ENCODE results near the gene DEFB132.

DEFB132 gene

DNA sequence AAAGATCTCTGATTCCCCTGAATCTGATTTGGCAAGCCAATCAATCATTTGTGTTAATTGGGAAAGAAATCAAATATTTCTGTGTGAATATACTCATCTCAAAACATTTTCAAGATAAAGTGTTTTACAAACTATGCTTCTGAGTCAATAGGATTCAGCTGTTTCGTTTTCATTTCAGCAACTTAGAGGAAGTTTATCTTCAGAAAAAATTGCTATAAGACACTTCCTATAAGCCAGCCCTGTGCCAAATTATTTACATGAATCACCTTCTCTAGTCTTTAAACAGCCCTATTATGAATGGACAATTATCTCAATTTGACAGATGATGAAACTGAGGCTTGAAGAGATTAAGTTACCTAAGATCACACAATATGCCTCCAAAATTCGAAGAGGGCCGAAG is 19.6 kb upstream of the DEFB132 start (continued):
- TF ChIP-seq, protein P1, sequence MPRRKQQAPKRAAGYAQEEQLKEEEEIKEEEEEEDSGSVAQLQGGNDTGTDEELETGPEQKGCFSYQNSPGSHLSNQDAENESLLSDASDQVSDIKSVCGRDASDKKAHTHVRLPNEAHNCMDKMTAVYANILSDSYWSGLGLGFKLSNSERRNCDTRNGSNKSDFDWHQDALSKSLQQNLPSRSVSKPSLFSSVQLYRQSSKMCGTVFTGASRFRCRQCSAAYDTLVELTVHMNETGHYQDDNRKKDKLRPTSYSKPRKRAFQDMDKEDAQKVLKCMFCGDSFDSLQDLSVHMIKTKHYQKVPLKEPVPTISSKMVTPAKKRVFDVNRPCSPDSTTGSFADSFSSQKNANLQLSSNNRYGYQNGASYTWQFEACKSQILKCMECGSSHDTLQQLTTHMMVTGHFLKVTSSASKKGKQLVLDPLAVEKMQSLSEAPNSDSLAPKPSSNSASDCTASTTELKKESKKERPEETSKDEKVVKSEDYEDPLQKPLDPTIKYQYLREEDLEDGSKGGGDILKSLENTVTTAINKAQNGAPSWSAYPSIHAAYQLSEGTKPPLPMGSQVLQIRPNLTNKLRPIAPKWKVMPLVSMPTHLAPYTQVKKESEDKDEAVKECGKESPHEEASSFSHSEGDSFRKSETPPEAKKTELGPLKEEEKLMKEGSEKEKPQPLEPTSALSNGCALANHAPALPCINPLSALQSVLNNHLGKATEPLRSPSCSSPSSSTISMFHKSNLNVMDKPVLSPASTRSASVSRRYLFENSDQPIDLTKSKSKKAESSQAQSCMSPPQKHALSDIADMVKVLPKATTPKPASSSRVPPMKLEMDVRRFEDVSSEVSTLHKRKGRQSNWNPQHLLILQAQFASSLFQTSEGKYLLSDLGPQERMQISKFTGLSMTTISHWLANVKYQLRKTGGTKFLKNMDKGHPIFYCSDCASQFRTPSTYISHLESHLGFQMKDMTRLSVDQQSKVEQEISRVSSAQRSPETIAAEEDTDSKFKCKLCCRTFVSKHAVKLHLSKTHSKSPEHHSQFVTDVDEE (CRISPR knock-in tag; IDR thresholded peaks at IDR 0.05) = no peak
- TF ChIP-seq ZFP3 (CRISPR knock-in tag; IDR thresholded peaks at IDR 0.05) (no peak), ISL1 (CRISPR knock-in tag; IDR thresholded peaks at IDR 0.05) (no peak), TOX (CRISPR knock-in tag; IDR thresholded peaks at IDR 0.05; ENCODE audit: borderline replicate concordance) (no peak), GLIS3 (CRISPR knock-in tag; IDR thresholded peaks at IDR 0.05) (no peak), ZFP30 (CRISPR knock-in tag; IDR thresholded peaks at IDR 0.05) (no peak), ARNTL (CRISPR knock-in tag; IDR thresholded peaks at IDR 0.05; ENCODE audit: borderline replicate concordance, low read depth) (no peak), TCF4 (CRISPR knock-in tag; IDR thresholded peaks at IDR 0.05; ENCODE audit: borderline replicate concordance) (no peak), PPARA (CRISPR knock-in tag; IDR thresholded peaks at IDR 0.05; ENCODE audit: borderline replicate concordance) (no peak), CSDC2 (CRISPR knock-in tag; IDR thresholded peaks at IDR 0.05) (no peak)
- TF ChIP-seq, protein P2, sequence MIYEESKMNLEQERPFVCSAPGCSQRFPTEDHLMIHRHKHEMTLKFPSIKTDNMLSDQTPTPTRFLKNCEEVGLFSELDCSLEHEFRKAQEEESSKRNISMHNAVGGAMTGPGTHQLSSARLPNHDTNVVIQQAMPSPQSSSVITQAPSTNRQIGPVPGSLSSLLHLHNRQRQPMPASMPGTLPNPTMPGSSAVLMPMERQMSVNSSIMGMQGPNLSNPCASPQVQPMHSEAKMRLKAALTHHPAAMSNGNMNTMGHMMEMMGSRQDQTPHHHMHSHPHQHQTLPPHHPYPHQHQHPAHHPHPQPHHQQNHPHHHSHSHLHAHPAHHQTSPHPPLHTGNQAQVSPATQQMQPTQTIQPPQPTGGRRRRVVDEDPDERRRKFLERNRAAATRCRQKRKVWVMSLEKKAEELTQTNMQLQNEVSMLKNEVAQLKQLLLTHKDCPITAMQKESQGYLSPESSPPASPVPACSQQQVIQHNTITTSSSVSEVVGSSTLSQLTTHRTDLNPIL (CRISPR knock-in tag; IDR thresholded peaks at IDR 0.05; ENCODE audit: low read depth) = no peak

DNA sequence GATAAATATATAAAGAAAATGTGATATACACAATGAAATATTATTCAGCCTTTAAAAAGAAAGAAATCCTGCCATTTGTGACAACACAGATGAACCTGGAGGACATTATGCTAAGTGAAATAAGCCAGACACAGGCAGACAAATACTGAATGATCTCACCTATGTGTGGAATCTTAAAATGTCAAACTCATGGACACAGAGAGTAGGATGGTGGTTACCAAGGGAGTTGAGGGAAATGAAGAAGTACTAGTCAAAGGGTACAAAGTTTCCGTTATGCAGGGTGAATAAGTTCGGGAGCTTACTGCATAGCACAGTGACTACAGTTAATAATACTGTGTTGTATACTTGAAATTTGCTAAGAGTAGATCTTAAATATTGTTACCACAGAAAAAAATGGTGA is 14.6 kb upstream of the DEFB132 start:
- ATAC-seq = no peak
- TF ChIP-seq, protein P3, sequence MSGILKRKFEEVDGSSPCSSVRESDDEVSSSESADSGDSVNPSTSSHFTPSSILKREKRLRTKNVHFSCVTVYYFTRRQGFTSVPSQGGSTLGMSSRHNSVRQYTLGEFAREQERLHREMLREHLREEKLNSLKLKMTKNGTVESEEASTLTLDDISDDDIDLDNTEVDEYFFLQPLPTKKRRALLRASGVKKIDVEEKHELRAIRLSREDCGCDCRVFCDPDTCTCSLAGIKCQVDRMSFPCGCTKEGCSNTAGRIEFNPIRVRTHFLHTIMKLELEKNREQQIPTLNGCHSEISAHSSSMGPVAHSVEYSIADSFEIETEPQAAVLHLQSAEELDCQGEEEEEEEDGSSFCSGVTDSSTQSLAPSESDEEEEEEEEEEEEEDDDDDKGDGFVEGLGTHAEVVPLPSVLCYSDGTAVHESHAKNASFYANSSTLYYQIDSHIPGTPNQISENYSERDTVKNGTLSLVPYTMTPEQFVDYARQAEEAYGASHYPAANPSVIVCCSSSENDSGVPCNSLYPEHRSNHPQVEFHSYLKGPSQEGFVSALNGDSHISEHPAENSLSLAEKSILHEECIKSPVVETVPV (CRISPR knock-in tag; IDR thresholded peaks at IDR 0.05) = no peak
- TF ChIP-seq OSR1 (CRISPR knock-in tag; IDR thresholded peaks at IDR 0.05) (no peak), ZFP3 (CRISPR knock-in tag; IDR thresholded peaks at IDR 0.05) (no peak)

DNA sequence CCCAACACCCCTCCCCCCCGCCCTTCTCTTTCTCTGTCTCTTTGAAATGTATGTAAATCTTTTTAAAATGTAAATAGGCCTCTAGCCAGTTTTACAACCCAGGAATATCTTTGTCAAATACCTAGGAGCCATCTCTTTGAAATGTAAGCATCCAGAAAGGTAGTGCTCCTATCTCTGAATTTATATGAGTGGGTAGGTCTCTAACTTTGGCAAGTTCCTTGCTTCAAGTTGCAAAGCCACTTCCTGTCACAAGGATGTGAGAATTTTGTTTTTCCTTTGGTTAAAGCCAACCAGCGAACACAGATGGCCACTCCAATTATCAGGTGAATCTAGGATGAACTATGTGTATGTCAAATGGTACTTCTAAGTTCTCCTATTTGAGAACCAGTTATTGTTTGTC is 6.2 kb upstream of the DEFB132 start:
- TF ChIP-seq CSDC2 (CRISPR knock-in tag; IDR thresholded peaks at IDR 0.05) (no peak), PPARA (CRISPR knock-in tag; IDR thresholded peaks at IDR 0.05; ENCODE audit: borderline replicate concordance) (no peak), ESRRG (CRISPR knock-in tag; IDR thresholded peaks at IDR 0.05) (no peak), ZNF8 (CRISPR knock-in tag; IDR thresholded peaks at IDR 0.05) (no peak)
- TF ChIP-seq, protein P2 (CRISPR knock-in tag; IDR thresholded peaks at IDR 0.05; ENCODE audit: low read depth) = no peak
- TF ChIP-seq, protein P4, sequence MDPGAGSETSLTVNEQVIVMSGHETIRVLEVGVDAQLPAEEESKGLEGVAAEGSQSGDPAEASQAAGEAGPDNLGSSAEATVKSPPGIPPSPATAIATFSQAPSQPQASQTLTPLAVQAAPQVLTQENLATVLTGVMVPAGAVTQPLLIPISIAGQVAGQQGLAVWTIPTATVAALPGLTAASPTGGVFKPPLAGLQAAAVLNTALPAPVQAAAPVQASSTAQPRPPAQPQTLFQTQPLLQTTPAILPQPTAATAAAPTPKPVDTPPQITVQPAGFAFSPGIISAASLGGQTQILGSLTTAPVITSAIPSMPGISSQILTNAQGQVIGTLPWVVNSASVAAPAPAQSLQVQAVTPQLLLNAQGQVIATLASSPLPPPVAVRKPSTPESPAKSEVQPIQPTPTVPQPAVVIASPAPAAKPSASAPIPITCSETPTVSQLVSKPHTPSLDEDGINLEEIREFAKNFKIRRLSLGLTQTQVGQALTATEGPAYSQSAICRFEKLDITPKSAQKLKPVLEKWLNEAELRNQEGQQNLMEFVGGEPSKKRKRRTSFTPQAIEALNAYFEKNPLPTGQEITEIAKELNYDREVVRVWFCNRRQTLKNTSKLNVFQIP (CRISPR knock-in tag; IDR thresholded peaks at IDR 0.05; ENCODE audit: borderline replicate concordance, low read depth) = no peak
- ATAC-seq = no peak

DNA sequence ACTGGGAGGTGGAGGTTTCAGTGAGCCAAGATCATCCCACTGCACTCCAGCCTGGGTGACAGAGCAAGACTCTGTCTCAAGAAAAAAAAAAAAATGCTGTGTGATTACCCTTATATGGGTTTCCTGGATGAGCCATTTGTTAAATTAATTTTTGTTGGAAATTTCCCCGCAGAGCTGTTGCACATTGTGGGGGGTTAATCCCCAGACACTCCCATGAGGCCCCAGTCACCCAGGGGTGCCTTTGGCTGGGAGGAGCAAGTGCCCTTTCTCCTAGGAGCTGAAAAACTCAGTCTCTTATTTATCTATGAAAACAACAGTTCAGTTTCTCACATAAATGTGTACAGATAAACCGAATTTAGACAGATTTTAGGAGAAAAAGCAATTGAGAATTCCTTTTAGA is 4.7 kb upstream of the DEFB132 start:
- no peak for ATAC-seq
- TF ChIP-seq ARNTL (CRISPR knock-in tag; IDR thresholded peaks at IDR 0.05; ENCODE audit: borderline replicate concordance, low read depth) (no peak), PPARA (CRISPR knock-in tag; IDR thresholded peaks at IDR 0.05; ENCODE audit: borderline replicate concordance) (no peak), TCF4 (CRISPR knock-in tag; IDR thresholded peaks at IDR 0.05; ENCODE audit: borderline replicate concordance) (no peak), SNAI2 (CRISPR knock-in tag; IDR thresholded peaks at IDR 0.05) (no peak), RARB (CRISPR knock-in tag; IDR thresholded peaks at IDR 0.05) (no peak), ZNF70 (CRISPR knock-in tag; IDR thresholded peaks at IDR 0.05) (no peak), ESRRG (CRISPR knock-in tag; IDR thresholded peaks at IDR 0.05) (no peak), GLIS3 (CRISPR knock-in tag; IDR thresholded peaks at IDR 0.05) (no peak), BACH2 (CRISPR knock-in tag; IDR thresholded peaks at IDR 0.05; ENCODE audit: borderline replicate concordance) (no peak), TOX (CRISPR knock-in tag; IDR thresholded peaks at IDR 0.05; ENCODE audit: borderline replicate concordance) (no peak), ISL1 (CRISPR knock-in tag; IDR thresholded peaks at IDR 0.05) (no peak), ZFP30 (CRISPR knock-in tag; IDR thresholded peaks at IDR 0.05) (no peak), ZNF565 (CRISPR knock-in tag; conservative IDR thresholded peaks at IDR 0.05; ENCODE audit: low read depth) (no peak)
- TF ChIP-seq, protein P4 (CRISPR knock-in tag; IDR thresholded peaks at IDR 0.05; ENCODE audit: borderline replicate concordance, low read depth) = no peak
- TF ChIP-seq, protein P2 (CRISPR knock-in tag; IDR thresholded peaks at IDR 0.05; ENCODE audit: low read depth) = no peak

Data from SK-N-SH treated with all-trans-retinoic acid at 6 μM for 48 hours (cell line).